Globus pallidus (tissue), 1 donor: Measurements from ENCODE around the gene SAYSD1.
A peak's percentile ranks its signal among the peaks of the same experiment; 100 is the strongest.

Experiments used
- DNase-seq: peaks from one replicate; pipeline ENCODE4 v3.0.0-alpha.2; 2015; ENCODE audit warnings: low spot score

The SAYSD1 gene

GRCh38 chr6:39108041-39108839 is 6.7 kb downstream of the SAYSD1 start:
- DNase-seq: no peak

- no peak for DNase-seq
These were observed 7.3 kb downstream of the SAYSD1 start for GRCh38 chr6:39107641-39108040.

DNA sequence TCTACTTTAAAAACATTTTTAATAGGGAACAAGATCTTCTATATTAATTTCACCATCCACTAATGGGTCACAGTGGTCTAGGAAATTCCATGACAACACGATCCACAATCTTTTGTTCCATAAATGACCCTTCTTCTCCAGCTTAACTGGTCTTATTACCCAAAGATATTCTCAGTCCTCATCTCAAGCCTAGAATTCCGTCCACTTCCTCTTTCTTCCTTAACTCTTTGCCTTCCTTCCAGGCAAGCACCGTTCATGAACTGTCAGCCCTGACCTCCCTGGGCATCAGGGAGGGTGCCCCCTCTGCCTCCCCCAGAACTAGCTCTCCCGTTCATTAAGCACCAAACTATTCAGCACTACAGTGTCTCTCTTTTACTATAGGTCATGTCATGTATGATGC is 8.0 kb downstream of the SAYSD1 start:
- DNase-seq: no peak

- no peak for DNase-seq
These were observed 10.5 kb downstream of the SAYSD1 start for GRCh38 chr6:39104528-39104927.

DNA sequence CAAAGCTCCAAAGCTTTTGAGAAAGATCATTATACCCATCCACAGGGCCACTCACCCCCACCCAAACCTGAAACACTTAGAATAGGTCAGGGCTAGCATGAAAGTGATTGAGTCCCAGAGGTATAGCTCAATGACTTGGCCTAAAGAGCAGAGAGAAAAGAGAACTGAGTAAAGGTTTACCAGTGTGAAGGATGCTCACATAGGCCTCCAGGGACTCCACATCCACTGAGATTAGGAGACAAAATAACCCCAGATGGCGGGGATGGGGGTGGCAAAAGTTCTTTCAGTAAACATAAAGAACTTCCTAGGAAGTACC is 12.2 kb downstream of the SAYSD1 start:
- no peak for DNase-seq

- no peak for DNase-seq
These were observed 12.7 kb downstream of the SAYSD1 start for GRCh38 chr6:39102071-39102820.

DNA sequence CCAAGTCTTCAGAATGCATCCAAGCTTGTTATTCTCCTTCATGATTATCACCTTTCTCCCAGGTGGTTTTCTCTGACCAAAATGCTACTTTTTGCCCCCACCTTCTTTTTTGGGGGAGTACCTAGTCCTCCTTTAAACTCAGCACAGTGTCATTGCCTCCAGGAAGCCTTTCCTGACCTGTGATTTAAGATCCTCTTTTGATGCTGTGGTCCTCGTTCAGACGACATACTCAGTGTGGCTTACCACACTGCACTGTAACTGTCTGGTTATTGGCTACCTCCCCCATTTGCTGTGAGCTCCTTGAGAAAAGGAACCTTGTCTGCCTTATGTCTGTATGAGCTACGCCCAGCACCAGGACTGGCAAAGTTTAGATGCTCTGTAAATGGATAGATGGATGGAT is 14.6 kb downstream of the SAYSD1 start:
- no peak for DNase-seq

DNA sequence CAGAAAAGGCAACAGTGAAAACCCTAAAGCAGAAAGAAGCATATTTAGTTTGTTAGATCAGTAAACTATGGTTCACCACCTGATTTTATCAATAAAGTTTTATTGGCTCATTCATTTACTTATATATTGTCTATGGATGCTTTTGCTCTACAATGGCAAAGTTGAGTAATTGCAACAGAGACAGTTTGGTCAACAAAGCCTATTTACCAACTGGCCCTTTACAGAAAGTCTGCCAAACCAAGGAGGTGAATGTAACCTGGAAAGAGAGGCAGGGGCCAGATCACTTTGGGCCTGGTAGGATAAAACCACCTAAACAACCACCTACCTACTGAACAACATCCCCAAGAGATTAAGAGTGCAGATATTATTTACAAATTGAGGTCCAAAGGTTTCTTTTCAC is 19.4 kb downstream of the SAYSD1 start:
- no peak for DNase-seq

- DNase-seq: no peak
These were observed 21.8 kb downstream of the SAYSD1 start for GRCh38 chr6:39093149-39093708.

- DNase-seq: no peak
These were observed 22.9 kb downstream of the SAYSD1 start for GRCh38 chr6:39092124-39092523.

GRCh38 chr6:39091220-39091619 is 23.8 kb downstream of the SAYSD1 start:
- DNase-seq: no peak

GRCh38 chr6:39090036-39090435 is 24.9 kb downstream of the SAYSD1 start:
- DNase-seq: no peak

GRCh38 chr6:39088331-39088730 is 26.7 kb downstream of the SAYSD1 start:
- DNase-seq: peak; percentile 31

DNA sequence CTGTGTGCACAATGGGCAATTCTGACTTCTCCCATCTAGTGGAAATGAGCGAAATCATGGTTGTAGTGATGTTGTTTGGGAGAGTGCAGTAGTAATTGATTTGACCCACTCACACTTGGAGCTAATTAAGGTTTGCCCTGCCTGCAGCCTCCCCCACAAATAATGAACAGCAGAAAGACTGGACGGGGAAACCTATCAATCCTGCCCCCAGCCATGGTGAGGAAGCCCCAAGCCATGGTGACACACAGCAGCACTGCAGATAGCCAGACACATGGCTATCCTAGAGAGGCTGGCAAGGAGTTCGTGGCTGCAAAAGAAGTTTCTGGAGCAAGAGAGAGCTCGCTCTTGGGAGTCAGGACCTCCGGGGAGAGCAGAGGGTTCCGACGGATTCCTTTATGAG is 27.8 kb downstream of the SAYSD1 start:
- no peak for DNase-seq

DNA sequence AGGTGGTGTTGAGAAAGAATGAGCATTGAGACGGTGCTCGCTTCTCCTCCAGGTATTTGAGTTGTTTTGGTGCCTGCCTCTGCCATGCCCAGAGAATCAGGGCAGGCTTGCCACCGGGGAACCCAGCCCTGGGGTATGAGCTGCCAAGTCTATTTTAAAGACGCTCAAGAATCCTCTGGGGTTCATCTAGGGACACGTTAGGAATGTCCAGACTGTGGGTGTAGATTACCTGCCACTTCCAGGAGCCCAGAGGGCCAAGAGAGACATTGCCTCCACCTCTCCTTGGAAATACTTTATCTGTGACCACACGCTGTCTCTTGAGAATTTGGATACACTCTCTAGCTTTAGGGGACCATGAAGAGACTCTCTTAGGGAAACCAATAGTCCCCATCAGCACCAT is 28.3 kb downstream of the SAYSD1 start:
- no peak for DNase-seq

DNA sequence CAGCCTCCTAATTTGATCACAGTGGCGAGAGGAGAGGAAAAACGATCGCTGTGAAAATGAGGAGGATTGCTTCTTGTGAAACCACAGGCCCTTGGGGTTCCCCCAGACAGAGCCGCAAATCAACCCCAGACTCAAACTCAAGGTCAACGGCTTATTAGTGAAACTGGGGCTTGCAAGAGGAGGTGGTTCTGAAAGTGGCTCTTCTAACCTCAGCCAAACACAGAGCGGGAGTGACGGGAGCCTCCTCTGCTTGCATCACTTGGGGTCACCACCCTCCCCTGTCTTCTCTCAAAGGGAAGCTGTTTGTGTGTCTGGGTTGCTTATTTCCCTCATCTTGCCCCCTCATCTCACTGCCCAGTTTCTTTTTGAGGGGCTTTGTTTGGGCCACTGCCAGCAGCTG is 28.7 kb downstream of the SAYSD1 start:
- DNase-seq: no peak

- DNase-seq: no peak
These were observed 29.7 kb downstream of the SAYSD1 start for GRCh38 chr6:39085129-39085797.

- DNase-seq: peak; percentile 5
These were observed 30.5 kb downstream of the SAYSD1 start for GRCh38 chr6:39084506-39084905.

DNA sequence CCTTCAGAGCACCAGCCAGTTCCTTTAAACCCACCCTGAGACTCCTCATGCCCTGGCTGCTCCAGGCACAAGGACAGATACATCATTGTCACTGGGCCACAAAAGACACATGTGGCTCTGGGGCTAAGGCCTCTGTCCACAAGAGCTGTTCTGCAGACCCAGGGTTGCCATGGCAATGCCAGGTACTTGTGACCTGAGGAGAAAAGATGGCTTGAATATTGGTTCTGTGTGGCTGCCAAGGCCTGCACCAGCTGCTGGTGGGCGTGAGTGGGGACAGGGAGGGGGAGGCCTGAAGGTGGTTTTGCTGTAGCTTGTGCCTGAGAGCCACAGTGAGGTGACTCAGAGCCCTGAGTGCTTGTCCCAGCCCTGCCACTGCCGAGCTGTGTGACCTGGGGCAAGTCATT is 31.8 kb downstream of the SAYSD1 start:
- no peak for DNase-seq

DNA sequence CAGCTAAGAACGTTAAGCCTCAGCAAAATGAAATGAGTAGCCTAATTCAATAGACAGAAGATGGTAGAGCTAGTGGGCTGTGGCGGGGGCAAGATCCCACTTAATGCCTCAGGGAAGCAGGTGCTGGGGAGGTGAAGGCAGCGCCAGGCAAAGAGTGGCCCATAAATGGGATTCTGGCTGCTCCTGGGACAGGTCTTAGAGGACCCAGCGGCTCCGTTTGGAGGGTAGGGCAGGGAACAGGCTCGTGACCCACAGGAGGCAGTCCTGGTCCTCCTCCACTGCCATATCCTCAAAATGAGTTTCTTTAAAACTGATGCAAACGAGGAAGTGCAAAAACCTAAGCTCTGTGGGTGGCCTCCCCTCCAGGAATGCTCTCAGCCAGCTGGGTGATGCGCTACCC is 32.7 kb downstream of the SAYSD1 start:
- DNase-seq: no peak

DNA sequence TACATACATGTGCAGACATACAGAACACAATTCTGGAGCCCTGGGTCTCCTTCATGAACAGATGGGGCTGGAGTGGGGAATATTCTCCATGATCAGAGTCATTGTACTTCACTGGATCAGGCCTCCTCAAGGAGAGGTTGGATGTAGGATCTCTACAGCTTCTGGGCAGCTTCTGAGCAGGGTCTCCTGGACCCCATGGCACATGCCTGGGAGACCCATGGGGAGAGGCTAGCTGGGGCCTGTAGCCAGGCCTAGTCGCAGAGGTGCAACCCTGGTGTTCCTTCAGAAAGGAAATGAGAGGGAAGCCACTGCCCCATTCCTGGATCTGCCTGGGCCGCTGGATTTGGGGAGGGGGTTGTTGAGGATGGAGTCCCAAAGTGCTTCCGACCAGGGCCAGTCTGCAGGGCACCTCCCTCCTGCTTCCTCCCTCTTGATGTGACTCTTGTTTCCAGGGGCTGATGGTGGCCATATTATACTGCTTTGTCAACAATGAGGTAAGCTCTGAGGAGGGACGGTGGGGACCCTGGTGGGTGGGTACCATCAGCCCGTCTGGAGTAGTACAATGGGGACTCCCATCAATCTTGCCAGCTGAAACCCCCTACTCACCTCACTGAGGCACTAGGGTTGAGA is 34.6 kb downstream of the SAYSD1 start:
- no peak for DNase-seq
